Stimulated activated CD4-positive, alpha-beta T cell treated with anti-CD3 and anti-CD28 coated beads, Interleukin-1b, Interleukin-23, amount 100 ng/mL, for 4 hours (primary cell): ENCODE measurements around the gene ADGRG3.

Source experiments
- DNase-seq, 2 donors: peaks; one replicate each; pipeline ENCODE4 v3.0.0-alpha.2; 2020; ENCODE audit warnings: low read depth in 2 of 2

Gene ADGRG3

DNA sequence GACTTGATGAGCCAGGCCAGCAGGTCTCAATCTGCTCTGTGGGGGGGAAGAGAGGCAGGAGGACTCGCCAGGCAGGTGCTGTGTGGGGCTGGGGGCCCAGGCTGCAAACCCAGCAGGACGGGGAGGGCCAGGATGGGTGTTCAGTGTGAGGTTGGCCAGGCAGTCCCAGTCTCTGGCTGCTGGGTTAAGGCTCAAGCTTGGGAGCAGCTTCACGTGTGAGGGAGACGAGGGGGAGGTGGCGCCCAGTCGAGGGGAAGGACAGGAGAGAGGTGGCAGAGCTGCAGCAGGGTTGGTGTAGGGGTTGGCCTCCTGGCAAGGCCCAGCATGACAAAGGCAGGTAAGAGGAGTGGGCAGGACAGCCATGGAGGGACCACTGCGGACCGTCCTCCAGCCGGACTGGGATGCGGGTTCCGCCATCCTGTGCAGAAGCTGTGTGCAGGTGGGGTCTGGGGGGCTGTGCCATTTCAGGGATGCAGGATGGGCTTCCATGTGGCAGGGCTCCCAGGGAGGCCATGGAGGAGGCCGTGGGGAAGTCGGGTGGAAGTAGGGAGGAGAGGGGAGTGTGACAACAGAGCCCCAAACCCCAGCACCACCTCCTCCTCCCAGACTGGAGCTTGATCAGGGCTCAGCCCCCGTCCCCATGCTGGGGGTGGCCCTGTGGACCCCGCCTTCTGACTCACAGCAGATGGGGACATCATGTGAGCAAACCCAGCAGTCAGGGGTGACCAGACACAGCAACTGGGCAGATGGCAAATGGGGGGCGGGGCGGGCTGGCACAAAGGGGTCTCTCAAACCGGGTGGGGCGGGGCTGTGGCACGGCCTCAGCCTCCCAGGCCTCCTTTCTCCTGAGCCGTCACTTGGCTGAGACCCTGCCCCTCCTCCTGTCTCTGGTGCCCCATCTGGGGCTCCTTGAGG, 36.9 kb upstream of the ADGRG3 start:
- DNase-seq = no peak

DNA sequence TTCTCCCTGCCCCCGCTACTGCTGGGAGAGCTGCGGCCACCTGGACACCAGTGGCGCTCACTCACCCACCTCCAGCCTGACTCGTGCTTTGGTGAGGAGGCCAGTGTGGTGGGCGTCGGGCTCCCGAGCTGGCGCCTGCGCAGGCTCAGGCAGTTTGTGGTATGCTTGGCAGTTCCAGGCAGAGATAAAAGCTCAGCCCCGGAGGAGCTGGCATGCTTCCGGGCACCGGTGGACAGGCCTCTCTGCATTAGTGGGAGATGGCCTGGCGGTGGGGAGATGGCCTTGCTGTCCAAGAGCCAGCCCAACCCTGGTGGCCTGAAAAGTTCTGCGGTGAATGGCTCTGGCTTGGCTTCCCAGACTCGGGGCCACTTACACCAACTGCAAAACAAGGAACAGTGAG, 35.5 kb upstream of the ADGRG3 start:
- DNase-seq = no peak

- no peak for DNase-seq
Observed at GRCh38 chr16:57633383-57634064, 34.6 kb upstream of the ADGRG3 start.

DNA sequence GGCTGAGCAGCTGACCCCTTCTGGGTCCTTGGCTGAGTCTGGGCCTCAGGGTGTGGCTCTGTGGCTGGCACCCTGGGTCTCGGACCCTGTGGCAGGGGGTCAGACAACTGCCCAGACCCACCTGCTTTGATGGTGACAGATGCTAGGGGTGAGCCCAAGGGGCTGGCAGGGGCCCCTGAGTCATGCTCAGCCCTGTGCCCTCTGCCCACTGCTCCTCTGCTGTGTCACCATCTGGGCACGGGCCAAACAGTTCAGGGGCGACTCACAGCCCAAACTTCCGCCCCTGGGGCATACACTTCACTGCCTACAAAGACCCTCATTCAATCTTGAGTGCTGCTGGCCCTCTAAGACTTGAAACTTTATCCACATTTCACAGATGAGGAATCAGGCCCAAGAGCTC, 33.9 kb upstream of the ADGRG3 start:
- no peak for DNase-seq

DNA sequence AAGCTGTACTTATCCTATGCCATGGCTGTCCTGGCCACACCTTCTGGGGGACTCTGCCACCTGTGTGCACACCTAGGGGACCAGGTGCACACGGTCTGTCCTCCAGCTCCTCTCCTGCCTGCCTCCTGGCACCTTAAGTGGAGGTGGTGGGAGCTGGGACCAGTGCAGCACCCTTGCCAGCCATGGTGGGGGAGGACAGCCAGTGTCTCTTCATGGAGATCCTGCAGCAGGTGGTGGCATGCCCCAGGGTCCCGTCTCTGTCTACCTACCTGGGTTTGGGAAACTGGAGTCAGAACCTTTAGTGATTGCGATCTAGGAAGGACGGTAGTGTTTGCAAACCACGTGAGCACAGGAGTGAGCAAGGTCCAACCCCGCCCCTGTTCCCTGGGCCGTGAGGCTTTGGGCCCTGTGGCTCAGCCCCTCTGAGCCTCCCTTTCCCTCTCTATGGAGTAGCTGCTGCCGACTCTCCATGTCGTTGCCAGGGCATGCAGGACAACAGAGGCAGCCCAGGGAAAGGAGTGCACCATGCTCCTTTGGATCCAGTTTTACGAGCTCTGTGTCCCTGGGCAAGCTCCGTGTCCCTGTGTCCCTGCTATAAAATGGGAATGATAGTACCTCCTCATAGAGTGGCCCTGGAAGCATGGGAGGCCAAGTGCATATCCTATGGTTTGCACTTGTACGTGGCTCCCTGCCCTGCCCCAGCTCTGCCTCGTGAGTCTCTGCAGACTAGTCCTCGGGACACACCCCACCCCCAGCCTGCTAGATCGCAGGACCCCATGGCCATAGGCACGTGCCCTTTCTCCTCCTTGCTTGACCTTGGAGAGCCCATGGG, 32.6 kb upstream of the ADGRG3 start:
- DNase-seq = no peak

DNA sequence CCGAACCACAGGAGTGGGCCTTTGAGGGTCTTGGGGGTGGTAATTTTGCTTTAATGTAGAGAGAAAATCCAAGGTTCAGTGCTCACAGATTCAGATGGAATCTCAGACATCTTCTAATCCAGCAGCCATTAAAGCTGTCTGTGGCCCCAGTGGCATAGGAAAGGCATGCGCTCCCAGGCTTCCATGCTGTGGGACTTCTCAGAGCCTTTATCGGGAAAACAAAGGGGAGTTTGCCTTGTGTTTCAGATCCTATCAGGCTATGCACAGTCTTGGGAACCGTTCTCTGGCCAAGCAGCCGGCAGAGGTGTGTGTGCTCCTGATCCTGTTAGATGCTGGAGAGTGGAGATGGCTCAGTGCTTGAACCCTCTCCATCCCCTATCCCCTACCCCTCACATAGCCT, 31.9 kb upstream of the ADGRG3 start:
- no peak for DNase-seq

GRCh38 chr16:57637020-57637419, 31.1 kb upstream of the ADGRG3 start:
- DNase-seq = no peak

- DNase-seq = no peak
Observed at GRCh38 chr16:57637424-57637823, 30.7 kb upstream of the ADGRG3 start.

- no peak for DNase-seq
Observed at GRCh38 chr16:57637965-57638364, 30.1 kb upstream of the ADGRG3 start.

DNA sequence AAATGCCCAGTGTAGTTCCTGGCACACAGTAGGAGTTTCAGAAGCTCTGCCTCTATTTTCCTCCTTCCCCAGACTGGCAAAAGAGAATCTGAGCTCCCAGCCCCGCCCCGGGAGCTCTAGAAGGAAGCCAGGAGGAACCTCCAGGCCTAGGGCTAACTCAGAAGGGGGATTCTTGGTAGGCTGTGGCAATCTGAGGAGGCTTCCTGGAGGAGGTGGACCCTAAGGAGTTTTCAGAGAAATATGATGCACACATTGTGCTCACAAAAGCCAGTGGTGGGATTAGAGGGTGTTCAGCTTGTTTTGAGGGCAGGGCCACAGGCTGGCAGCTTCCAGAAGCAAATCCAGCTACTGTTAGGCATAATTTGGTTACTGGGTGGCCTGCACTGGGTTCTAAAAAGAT, 29.7 kb upstream of the ADGRG3 start:
- no peak for DNase-seq

GRCh38 chr16:57639172-57639887, 28.8 kb upstream of the ADGRG3 start:
- no peak for DNase-seq

DNA sequence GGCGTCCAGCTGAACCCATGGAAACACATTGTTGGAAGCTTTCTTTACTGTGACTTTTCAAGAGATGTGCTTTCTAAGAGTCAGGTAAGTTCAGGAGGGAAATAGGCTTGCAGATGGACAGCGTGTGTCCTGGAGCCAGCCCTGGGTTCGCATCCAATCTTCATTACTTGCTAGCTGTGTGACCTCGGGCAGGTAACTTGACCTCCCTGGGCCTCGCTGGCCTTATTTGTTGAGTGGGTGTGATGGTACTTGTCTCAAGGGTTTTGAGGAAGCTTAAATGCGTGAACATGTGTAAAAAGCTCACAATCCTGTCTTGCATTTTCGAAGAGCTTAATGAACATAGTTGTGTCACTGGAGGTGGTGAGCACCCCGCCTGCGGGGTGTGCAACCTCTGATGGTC, 27.9 kb upstream of the ADGRG3 start:
- DNase-seq = no peak

GRCh38 chr16:57640612-57641011, 27.5 kb upstream of the ADGRG3 start:
- no peak for DNase-seq

GRCh38 chr16:57642160-57643135, 25.7 kb upstream of the ADGRG3 start:
- no peak for DNase-seq

GRCh38 chr16:57643147-57643874, 24.8 kb upstream of the ADGRG3 start:
- no peak for DNase-seq

DNA sequence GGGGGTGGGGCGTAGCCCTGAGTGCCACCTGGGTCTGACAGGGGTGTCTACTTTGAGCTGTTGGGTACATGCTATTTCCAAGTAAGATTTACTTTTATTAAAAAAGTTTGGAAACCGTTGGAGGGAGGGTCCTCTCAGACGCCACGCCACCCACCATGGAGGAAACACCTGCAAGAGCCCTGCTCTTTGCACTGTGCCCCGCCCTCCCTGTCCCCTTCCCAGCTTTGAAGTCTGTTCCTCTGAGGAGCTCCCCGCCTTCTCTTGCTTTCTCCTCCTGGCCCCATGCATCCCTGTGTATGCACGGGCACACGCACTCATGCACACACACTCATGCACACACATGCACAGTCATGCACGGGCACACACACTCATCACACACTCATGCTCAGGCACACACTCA, 24.2 kb upstream of the ADGRG3 start:
- DNase-seq = no peak

GRCh38 chr16:57644383-57645014, 23.6 kb upstream of the ADGRG3 start:
- no peak for DNase-seq

DNA sequence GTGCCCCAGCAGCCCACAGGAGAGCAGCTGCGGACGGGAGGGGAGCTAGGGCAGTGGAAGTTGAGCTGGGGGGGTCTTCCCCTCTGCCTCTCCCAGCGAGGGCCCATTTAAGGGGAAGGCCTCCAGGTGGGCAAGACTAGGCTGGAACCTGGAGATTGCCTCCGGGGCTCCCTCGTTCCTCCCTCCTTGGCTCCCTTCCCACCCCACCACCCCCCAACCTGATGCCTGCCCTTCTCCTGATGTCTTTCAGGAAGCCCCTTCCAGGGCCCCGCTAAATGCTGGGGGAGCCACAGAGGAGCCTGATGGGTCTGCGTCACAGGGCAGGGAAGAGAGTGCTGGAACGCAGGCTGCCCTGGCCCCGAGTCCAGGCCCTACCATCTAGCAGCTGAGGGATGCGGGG, 22.9 kb upstream of the ADGRG3 start:
- DNase-seq = no peak

GRCh38 chr16:57645691-57646387, 22.3 kb upstream of the ADGRG3 start:
- DNase-seq = no peak
